Muscle of leg (tissue), 11 donors: Measurements from ENCODE around the gene SEPTIN2. TPM values are rescaled to one million over a fixed set of nuclear protein-coding genes. Genes with fewer than 3 reads are reported as not detected.

Source experiments
- DNase-seq: peaks from one replicate; pipeline ENCODE4 v3.0.0; 2013
- H3K27ac ChIP-seq: one replicate; pipeline ENCODE4 v1.5.1; 2013; ENCODE audit warnings: mild to moderate bottlenecking, low read length, control low read depth
- H3K27me3 ChIP-seq: one replicate; pipeline ENCODE4 v1.6.1; 2013; ENCODE audit warnings: low read length; ENCODE audit not compliant: control insufficient read depth, insufficient read depth
- H3K36me3 ChIP-seq: one replicate; pipeline ENCODE4 v1.6.1; 2013; ENCODE audit warnings: low read length; ENCODE audit not compliant: control insufficient read depth, insufficient read depth
- H3K4me1 ChIP-seq: one replicate; pipeline ENCODE4 v1.6.1; 2013; ENCODE audit warnings: low read length; ENCODE audit not compliant: control insufficient read depth, insufficient read depth
- H3K4me3 ChIP-seq: one replicate; pipeline ENCODE4 v1.5.1; 2013; ENCODE audit warnings: low read length, control low read depth
- H3K9me3 ChIP-seq: replicated peaks from 2 replicates; pipeline ENCODE4 v1.6.1; 2013; ENCODE audit warnings: low read depth, low read length; ENCODE audit not compliant: control insufficient read depth
- WGBS: methylation state at CpG from one replicate; pipeline ENCODE4 v1.1.5; 2013; ENCODE audit warnings: missing lambda C conversion rate; ENCODE audit not compliant: insufficient coverage; 5-methylcytosine and 5-hydroxymethylcytosine counted together
- polyA plus RNA-seq, 8 donors: library from polyadenylated mRNA; unstranded; fragments of 120-200 nt; gene quantifications; one replicate each; pipeline versions ENCODE4 v1.2.1 to v1.2.3, GENCODE V29; 2013; ENCODE audit warnings: inconsistent platforms in 1 of 8, low replicate concordance in 1 of 8; ENCODE audit not compliant: insufficient read length in 8 of 8, insufficient read depth in 1 of 8
- total RNA-seq: library from RNA; stranded (reverse); fragments of 120-200 nt; gene quantifications from one replicate; pipeline ENCODE4 v1.2.4, GENCODE V29; 2013

SEPTIN2 gene
- total and polyA plus RNA-seq, 9 donors, result 248 to 446 (median 275) TPM

GRCh38 chr2:241296767-241297166 is 19.0 kb upstream of the SEPTIN2 start:
- DNase-seq, result no peak
- Histone ChIP-seq H3K4me1 (no peaks in the 10 kb centered on the region), H3K27ac (no peak overlapping the region), H3K27me3 (no peaks in the 10 kb centered on the region), H3K4me3 (no peak overlapping the region), H3K9me3 (no peaks in the 10 kb centered on the region), H3K36me3 (peaks cover 2% of the 10 kb centered on the region)
- 95% methylated on average over 3 of the region's 8 CpGs for WGBS

GRCh38 chr2:241298673-241299072 is 17.1 kb upstream of the SEPTIN2 start:
- H3K4me1 ChIP-seq, result no peaks in the 10 kb centered on the region
- peaks cover 2% of the 10 kb centered on the region for H3K36me3 ChIP-seq
- no peak for DNase-seq
- no peaks in the 10 kb centered on the region for H3K9me3 ChIP-seq
- no peak overlapping the region for H3K4me3 ChIP-seq
- no peaks in the 10 kb centered on the region for H3K27me3 ChIP-seq
- no CpG with 5 or more reads among the region's 5 CpGs for WGBS
- H3K27ac ChIP-seq, result no peak overlapping the region

- no peak for DNase-seq
- Histone ChIP-seq H3K9me3 (no peaks in the 10 kb centered on the region), H3K4me3 (no peak overlapping the region), H3K27me3 (no peaks in the 10 kb centered on the region), H3K4me1 (no peaks in the 10 kb centered on the region), H3K36me3 (peaks cover 2% of the 10 kb centered on the region), H3K27ac (no peak overlapping the region)
- 67% methylated on average over 6 of the region's 12 CpGs for WGBS
These were observed 15.7 kb upstream of the SEPTIN2 start for GRCh38 chr2:241300000-241300399.

- Histone ChIP-seq H3K36me3 (peaks cover 2% of the 10 kb centered on the region), H3K4me3 (no peak overlapping the region), H3K9me3 (no peaks in the 10 kb centered on the region), H3K27ac (no peak overlapping the region), H3K27me3 (no peaks in the 10 kb centered on the region), H3K4me1 (no peaks in the 10 kb centered on the region)
- DNase-seq, result no peak
- WGBS, result 91% methylated on average over 3 of the region's 3 CpGs
These were observed 13.6 kb upstream of the SEPTIN2 start for GRCh38 chr2:241302083-241302482.

GRCh38 chr2:241302759-241303651 is 12.7 kb upstream of the SEPTIN2 start:
- 72% methylated on average over 11 of the region's 13 CpGs for WGBS
- no peak for DNase-seq
- no peaks in the 10 kb centered on the region for H3K4me1 ChIP-seq
- no peaks in the 10 kb centered on the region for H3K9me3 ChIP-seq
- no peak overlapping the region for H3K27ac ChIP-seq
- H3K4me3 ChIP-seq, result no peak overlapping the region
- H3K27me3 ChIP-seq, result no peaks in the 10 kb centered on the region
- peaks cover 3% of the 10 kb centered on the region for H3K36me3 ChIP-seq

GRCh38 chr2:241304039-241304670 is 11.6 kb upstream of the SEPTIN2 start:
- no peaks in the 10 kb centered on the region for H3K27me3 ChIP-seq
- WGBS, result 55% methylated on average over 1 of the region's 5 CpGs
- DNase-seq, result no peak
- no peak overlapping the region for H3K4me3 ChIP-seq
- peaks cover 9% of the 10 kb centered on the region for H3K36me3 ChIP-seq
- no peaks in the 10 kb centered on the region for H3K4me1 ChIP-seq
- H3K27ac ChIP-seq, result no peak overlapping the region
- no peaks in the 10 kb centered on the region for H3K9me3 ChIP-seq

GRCh38 chr2:241307055-241307454 is 8.7 kb upstream of the SEPTIN2 start:
- no peak overlapping the region for H3K4me3 ChIP-seq
- H3K36me3 ChIP-seq, result peaks cover 9% of the 10 kb centered on the region
- no peak for DNase-seq
- H3K4me1 ChIP-seq, result no peaks in the 10 kb centered on the region
- no peak overlapping the region for H3K27ac ChIP-seq
- no CpG with 5 or more reads among the region's 6 CpGs for WGBS
- H3K9me3 ChIP-seq, result no peaks in the 10 kb centered on the region
- H3K27me3 ChIP-seq, result no peaks in the 10 kb centered on the region

- Histone ChIP-seq H3K9me3 (no peaks in the 10 kb centered on the region), H3K27ac (no peak overlapping the region), H3K36me3 (peaks cover 9% of the 10 kb centered on the region), H3K27me3 (no peaks in the 10 kb centered on the region), H3K4me1 (no peaks in the 10 kb centered on the region), H3K4me3 (no peak overlapping the region)
- DNase-seq, result no peak
- WGBS, result 100% methylated on average over 1 of the region's 5 CpGs
These were observed 7.5 kb upstream of the SEPTIN2 start for GRCh38 chr2:241308267-241308666.

- no peak for DNase-seq
- Histone ChIP-seq H3K27ac (no peak overlapping the region), H3K36me3 (peaks cover 9% of the 10 kb centered on the region), H3K4me3 (no peak overlapping the region), H3K4me1 (peaks cover 4% of the 10 kb centered on the region), H3K9me3 (no peaks in the 10 kb centered on the region), H3K27me3 (no peaks in the 10 kb centered on the region)
- WGBS, result 91% methylated on average over 13 of the region's 18 CpGs
These were observed 6.8 kb upstream of the SEPTIN2 start for GRCh38 chr2:241308832-241309500.

GRCh38 chr2:241309684-241310117 is 6.0 kb upstream of the SEPTIN2 start:
- H3K4me3 ChIP-seq, result no peak overlapping the region
- no peak overlapping the region for H3K27ac ChIP-seq
- peaks cover 10% of the 10 kb centered on the region for H3K4me1 ChIP-seq
- no peak for DNase-seq
- no peaks in the 10 kb centered on the region for H3K27me3 ChIP-seq
- peaks cover 9% of the 10 kb centered on the region for H3K36me3 ChIP-seq
- no CpG with 5 or more reads among the region's 2 CpGs for WGBS
- H3K9me3 ChIP-seq, result no peaks in the 10 kb centered on the region
